Urinary bladder (tissue), 4 donors: ENCODE data around the gene ETV6. TPM values are rescaled to one million over a fixed set of nuclear protein-coding genes. Genes with fewer than 3 reads are reported as not detected.

Experiments used
- DNase-seq: peaks from one replicate; pipeline ENCODE4 v3.0.0-alpha.2; 2015; ENCODE audit errors: extremely low spot score
- H3K27ac ChIP-seq: one replicate; pipeline ENCODE4 v1.5.1; 2013; ENCODE audit warnings: low read depth, mild to moderate bottlenecking, moderate library complexity
- H3K36me3 ChIP-seq: one replicate; pipeline ENCODE4 v1.6.1; 2013; ENCODE audit warnings: mild to moderate bottlenecking, moderate library complexity; ENCODE audit not compliant: insufficient read depth
- H3K4me1 ChIP-seq: one replicate; pipeline ENCODE4 v1.6.1; 2013; ENCODE audit warnings: mild to moderate bottlenecking, moderate library complexity; ENCODE audit not compliant: insufficient read depth
- H3K4me3 ChIP-seq: one replicate; pipeline ENCODE4 v1.5.1; 2013; ENCODE audit warnings: low read depth, low read length
- WGBS: extraction: QIAGEN DNeasy Blood & Tissue Kit; methylation state at CpG from one replicate; pipeline ENCODE4 v1.1.7; 2013; 5-methylcytosine and 5-hydroxymethylcytosine counted together
- polyA plus RNA-seq: library from polyadenylated mRNA; stranded (reverse); fragments of 200-250 nt; gene quantifications from one replicate; pipeline ENCODE4 v1.2.3, GENCODE V29; 2013
- total RNA-seq: library from RNA; depleted of rRNA; stranded (reverse); fragments of >200 nt; gene quantifications from one replicate; pipeline ENCODE4 v1.2.3, GENCODE V29; 2014
- donor health status: healthy with polysubstance abuse.
- donor health status: healthy.

ETV6 gene
- total and polyA plus RNA-seq, 2 donors: 11.8 to 12.7 TPM

DNA sequence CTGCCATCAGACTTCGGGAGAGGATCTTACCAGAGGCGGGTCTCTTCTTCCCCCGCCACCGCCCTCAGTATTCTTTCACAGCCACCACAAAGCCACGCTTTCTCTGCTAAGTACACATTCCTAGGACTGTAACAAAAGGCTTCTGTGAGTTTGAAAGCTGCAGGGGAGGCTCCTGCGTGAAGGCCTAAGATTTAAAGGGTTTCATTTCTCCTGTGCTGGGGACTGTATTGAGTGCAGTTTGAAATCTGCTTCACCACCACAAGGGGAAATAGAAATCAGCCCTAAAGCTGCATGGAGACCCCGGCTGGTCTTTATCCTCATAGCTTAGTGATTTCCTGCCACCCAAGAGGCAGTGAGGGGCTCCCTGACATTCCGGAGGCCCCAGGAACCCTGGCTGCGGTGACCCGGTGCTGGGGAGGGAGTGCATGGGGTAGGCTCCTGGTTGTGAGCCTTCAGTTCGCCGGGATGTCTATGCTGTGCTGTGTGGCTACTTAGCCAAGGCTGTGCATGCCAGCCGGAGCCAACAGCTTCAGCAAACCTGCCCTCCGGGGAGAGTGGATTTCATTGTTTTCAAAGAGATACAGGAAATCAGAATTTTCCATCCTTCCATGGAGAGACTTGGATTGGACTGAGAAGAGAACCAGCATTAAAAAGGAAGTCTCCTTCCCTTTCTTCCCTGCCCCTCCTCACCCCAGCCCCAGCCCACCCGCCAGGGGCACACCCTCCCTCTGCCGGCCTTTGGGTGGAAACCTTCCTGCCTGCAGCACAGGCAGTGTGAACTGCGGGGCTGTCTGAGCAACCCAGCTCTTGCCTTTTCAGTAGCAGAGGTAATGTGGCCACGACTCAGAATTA is 163.3 kb downstream of the ETV6 start:
- peak overlapping the region; percentile 24 for H3K27ac ChIP-seq
- DNase-seq: no peak
- 18% methylated on average over 18 of the region's 18 CpGs for WGBS
- H3K4me1 ChIP-seq: no peaks in the 10 kb centered on the region
- H3K4me3 ChIP-seq: no peak overlapping the region
- H3K36me3 ChIP-seq: no peaks in the 10 kb centered on the region

DNA sequence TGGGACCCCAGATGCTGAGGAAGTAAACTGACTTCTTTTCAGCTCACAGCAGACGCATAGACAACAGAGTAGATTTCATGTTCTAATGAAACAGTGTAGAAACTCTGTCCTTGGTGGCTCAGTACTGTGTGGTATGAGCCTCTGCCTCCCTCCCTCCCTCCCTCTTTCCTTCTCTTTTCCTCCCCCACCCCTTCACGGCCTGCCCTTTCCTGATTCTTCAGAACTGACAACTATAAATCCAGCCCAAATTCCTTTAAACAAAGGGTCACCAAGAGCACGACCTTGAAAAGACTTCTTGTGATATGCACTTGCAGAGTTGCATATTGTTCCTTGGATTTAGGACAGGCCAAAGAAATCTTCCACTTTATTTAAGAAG is 164.0 kb downstream of the ETV6 start:
- no peak for DNase-seq
- WGBS: 8% methylated on average over 3 of the region's 3 CpGs
- Histone ChIP-seq H3K27ac (no peak overlapping the region), H3K4me3 (no peak overlapping the region), H3K36me3 (no peaks in the 10 kb centered on the region), H3K4me1 (no peaks in the 10 kb centered on the region)

DNA sequence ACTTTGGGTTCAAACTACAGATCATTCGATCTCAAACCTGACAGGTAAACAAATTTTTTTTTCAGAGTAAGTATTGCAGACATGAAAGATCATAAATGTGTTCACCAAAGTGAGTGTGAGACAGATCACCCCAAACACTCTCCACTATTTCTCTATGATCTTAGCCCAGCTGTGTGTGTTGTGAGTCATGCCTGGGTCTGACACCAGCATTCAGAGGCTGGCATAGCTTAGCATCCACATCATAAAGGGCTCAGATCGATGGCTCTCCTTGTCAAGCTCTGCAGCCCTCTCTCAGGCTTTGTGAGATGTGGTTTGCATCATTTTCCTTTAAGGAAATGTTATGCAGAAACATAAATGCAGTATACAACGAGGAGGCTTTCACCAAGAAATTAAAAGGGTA is 164.9 kb downstream of the ETV6 start:
- no peak for DNase-seq
- 30% methylated on average over 3 of the region's 3 CpGs for WGBS
- no peak overlapping the region for H3K4me3 ChIP-seq
- H3K27ac ChIP-seq: no peak overlapping the region
- H3K4me1 ChIP-seq: no peaks in the 10 kb centered on the region
- no peaks in the 10 kb centered on the region for H3K36me3 ChIP-seq

DNA sequence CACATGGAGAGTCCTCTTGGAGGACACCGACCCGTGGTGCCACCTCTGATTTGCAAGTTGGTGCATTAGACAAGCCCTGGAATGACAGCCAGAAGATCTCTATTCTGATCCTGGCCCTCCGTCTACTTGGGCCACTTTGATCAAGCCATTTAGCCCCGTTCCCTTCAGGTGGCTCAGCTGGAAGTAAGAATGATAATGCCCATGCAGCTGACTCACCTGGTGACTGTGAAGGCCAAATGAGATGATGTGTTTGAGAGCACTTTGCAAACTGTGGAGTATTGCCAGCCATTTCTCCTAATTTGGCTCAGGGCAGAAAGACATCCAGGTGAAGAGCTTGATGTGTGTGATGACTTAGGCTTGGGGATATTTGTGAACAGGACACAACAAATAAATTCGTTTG is 165.9 kb downstream of the ETV6 start:
- WGBS: 91% methylated on average over 5 of the region's 5 CpGs
- H3K27ac ChIP-seq: no peak overlapping the region
- DNase-seq: no peak

DNA sequence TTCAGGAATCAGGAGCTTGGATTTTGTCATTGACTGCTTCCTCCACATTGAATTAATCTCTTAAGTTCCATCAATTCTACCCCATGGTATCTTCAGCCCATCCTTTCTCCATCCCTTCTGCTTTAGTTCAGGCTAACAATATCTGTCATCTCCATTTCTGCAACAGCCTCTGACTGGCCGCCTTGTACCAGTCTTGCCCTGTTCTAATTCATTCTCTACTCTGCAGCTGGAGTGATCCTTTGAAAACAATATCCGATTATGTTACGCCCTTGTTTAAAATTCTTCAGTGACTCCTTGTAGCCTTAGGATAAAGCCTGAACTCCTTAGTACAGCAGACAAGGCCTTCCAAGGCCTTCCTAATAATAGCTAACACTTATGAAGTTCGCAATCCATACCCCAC is 170.2 kb downstream of the ETV6 start:
- Histone ChIP-seq H3K4me3 (no peak overlapping the region), H3K27ac (no peak overlapping the region), H3K36me3 (no peaks in the 10 kb centered on the region), H3K4me1 (no peaks in the 10 kb centered on the region)
- DNase-seq: no peak
- 94% methylated on average over 4 of the region's 4 CpGs for WGBS

More for the DNA sequence above, 165.9 kb downstream of the ETV6 start:
- Histone ChIP-seq H3K4me3 (no peak overlapping the region), H3K4me1 (no peaks in the 10 kb centered on the region), H3K36me3 (no peaks in the 10 kb centered on the region)

DNA sequence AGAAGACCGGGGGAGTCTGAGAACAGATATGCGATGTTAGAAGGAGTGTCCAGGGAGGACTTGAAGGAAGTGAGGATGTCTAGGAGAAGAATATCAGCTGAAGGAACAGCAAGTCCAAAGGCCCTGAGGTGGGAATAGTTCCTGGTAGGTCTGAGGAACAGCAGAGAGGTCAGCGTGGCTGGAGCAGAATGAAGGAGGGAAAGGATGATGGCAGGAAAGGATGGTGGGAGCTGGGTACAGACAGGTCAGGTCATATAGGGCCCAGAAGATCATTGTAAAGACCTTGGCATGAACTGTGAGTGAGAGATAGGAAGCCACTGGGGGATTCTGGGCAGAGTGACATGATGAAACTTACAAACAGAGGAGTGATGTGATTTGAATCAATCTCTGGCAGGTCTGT is 171.0 kb downstream of the ETV6 start:
- over 99% methylated on average over 3 of the region's 3 CpGs for WGBS
- Histone ChIP-seq H3K4me3 (no peak overlapping the region), H3K27ac (no peak overlapping the region), H3K4me1 (no peaks in the 10 kb centered on the region), H3K36me3 (no peaks in the 10 kb centered on the region)
- DNase-seq: no peak

DNA sequence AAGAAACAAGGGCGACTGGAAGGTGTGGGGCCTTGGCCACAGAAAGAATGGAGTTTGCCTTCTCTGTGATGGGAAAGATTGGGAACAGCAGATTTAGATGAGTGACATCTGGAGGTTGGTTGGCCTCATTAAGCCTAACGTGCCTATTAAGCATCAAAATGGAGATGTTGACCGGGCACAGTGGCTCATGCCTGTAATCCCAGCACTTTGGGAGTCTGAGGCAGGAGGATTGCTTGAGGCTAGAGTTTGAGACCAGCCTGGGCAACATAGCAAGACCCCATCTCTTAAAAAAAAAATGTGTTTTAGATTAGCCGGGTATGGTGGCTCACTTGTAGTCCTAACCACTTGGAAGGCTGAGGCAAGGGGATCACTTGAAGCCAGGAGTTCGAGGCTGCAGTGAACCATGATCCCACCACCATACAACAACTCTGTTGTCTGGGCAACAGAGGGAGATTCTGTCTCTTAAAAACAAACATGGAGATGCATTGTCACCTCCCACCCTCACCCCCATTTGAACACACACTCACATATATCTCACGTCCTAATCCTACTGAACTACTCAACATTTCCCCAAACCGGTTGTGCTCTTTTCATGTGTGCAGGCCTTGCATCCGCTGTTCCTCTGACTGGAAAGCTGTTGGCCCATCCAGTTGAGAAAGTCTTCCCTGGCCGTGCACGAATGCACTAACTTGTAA is 172.1 kb downstream of the ETV6 start:
- H3K4me3 ChIP-seq: no peak overlapping the region
- DNase-seq: no peak
- WGBS: 80% methylated on average over 10 of the region's 10 CpGs
- H3K4me1 ChIP-seq: no peaks in the 10 kb centered on the region
- no peaks in the 10 kb centered on the region for H3K36me3 ChIP-seq
- no peak overlapping the region for H3K27ac ChIP-seq

GRCh38 chr12:11822081-11822834 is 172.8 kb downstream of the ETV6 start:
- WGBS: 61% methylated on average over 15 of the region's 15 CpGs
- Histone ChIP-seq H3K36me3 (no peaks in the 10 kb centered on the region), H3K27ac (no peak overlapping the region), H3K4me3 (no peak overlapping the region), H3K4me1 (no peaks in the 10 kb centered on the region)
- no peak for DNase-seq

DNA sequence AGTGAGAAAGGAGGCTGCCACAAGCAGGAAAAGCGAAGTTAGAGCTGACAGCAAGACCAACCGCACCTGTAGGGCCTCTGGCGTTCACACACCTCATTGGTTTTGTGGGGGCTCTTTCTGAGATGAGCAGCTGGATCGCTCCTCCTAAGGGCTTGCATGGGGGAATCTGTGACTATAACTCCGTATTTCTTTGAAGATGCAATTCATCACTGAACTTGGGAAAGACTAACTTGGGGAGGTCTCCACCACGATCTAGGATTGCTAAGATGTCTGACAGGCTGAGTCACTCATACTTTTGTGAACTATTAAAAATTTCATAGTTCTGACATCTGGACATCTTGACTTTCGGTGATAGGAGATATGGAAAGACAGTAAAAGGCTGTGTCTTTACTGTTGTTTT is 173.6 kb downstream of the ETV6 start:
- no peak overlapping the region for H3K4me3 ChIP-seq
- no peaks in the 10 kb centered on the region for H3K36me3 ChIP-seq
- no peak overlapping the region for H3K27ac ChIP-seq
- no peak for DNase-seq
- H3K4me1 ChIP-seq: no peaks in the 10 kb centered on the region
- WGBS: 70% methylated on average over 7 of the region's 7 CpGs

DNA sequence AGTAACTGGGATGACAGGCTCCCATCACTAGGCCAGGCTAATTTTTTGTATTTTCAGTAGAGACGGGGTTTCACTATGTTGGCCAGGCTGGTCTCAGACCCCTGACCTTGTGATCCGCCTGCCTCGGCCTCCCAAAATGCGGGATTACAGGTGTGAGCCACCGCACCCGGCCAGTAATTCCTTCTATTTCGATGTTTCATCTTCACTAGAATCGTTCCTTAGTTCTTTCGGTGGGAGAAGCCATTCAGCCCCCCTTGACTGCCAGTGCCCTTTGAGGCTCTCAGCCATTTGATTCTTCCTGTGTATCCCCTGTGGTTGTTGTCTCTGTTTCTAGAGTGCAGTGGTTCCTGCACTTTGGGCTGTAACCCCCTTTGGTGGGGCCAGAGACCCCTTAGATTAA is 174.1 kb downstream of the ETV6 start:
- no peak overlapping the region for H3K27ac ChIP-seq
- no peak for DNase-seq
- no peaks in the 10 kb centered on the region for H3K36me3 ChIP-seq
- no peak overlapping the region for H3K4me3 ChIP-seq
- no peaks in the 10 kb centered on the region for H3K4me1 ChIP-seq
- 97% methylated on average over 9 of the region's 9 CpGs for WGBS

DNA sequence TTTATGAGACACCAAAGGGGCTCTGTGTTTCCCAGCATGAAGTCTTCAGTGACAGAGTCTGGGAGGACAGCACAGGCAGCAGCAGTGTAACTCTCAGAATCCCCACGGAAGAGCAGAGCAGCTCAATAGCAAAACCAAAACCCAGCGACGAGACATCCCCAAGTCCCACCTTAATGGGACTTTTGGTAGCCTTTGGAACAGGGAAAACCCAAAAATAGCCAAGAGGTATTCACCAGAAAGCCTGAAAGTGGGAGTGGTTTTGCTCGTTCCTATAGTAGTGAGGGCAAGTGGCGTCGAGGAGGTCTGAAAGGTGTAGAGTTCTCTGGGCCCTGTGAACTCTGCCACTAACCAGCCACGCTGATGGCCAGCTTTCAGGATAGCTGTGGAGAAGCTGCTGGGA is 174.6 kb downstream of the ETV6 start:
- H3K27ac ChIP-seq: no peak overlapping the region
- 94% methylated on average over 7 of the region's 7 CpGs for WGBS
- H3K36me3 ChIP-seq: no peaks in the 10 kb centered on the region
- H3K4me1 ChIP-seq: no peaks in the 10 kb centered on the region
- DNase-seq: no peak
- H3K4me3 ChIP-seq: no peak overlapping the region

GRCh38 chr12:11824736-11825135 is 175.3 kb downstream of the ETV6 start:
- no peak for DNase-seq
- Histone ChIP-seq H3K4me3 (no peak overlapping the region), H3K36me3 (no peaks in the 10 kb centered on the region), H3K4me1 (no peaks in the 10 kb centered on the region), H3K27ac (no peak overlapping the region)
- WGBS: 79% methylated on average over 3 of the region's 3 CpGs

DNA sequence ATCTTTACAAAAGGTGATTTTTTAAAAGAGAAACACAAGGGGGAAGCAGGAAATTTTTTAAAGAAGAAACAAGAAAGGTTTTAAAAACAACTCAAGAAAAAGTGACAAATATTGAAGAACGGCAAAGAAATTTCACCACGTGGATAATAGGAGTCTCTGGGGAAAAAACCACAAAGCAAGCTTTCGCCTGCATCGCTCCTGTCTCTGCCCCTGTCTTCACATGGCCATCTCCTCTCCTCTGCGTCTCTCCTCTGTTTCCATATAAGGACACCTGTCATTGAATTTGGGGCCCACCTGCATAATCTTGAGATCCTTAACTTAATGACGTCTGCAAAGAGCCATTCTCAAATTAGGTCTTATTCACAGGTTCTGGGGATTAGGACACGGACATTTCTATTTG is 175.8 kb downstream of the ETV6 start:
- DNase-seq: no peak
- H3K27ac ChIP-seq: no peak overlapping the region
- H3K4me3 ChIP-seq: no peak overlapping the region
- H3K36me3 ChIP-seq: no peaks in the 10 kb centered on the region
- no peaks in the 10 kb centered on the region for H3K4me1 ChIP-seq
- 75% methylated on average over 7 of the region's 7 CpGs for WGBS

DNA sequence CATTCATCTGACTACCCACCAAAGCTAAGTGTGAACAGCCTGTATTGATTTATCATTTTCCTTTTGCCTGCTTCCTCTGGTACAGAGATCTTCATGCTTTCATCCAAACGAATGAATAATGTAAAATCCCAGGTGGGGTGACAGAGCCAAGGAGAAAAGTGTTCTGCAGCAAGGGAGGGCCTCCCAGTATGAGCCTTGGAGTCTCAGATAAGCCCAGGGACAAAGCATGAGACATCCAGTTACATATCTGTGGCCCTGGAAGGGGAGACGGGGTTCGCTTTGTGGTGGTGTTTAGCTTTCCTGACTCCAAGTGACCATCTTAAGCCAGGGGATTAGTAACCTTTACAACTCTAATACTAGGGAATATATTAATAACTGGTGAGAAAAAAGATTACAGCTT is 177.1 kb downstream of the ETV6 start:
- Histone ChIP-seq H3K4me1 (no peaks in the 10 kb centered on the region), H3K27ac (no peak overlapping the region)

More for the DNA sequence above, 177.1 kb downstream of the ETV6 start:
- no peak for DNase-seq
- Histone ChIP-seq H3K4me3 (no peak overlapping the region), H3K36me3 (no peaks in the 10 kb centered on the region)
- 61% methylated on average over 3 of the region's 3 CpGs for WGBS
